Prostate gland (tissue), 2 donors: Measurements from ENCODE around the gene DNAH3. TPM values are rescaled to one million over a fixed set of nuclear protein-coding genes. Genes with fewer than 3 reads are reported as not detected.

Experiments
- DNase-seq: peaks from one replicate; pipeline ENCODE4 v3.0.0-alpha.2; 2019; ENCODE audit warnings: low spot score
- H3K27ac ChIP-seq, 2 donors: fragments of 200-600 bp; sonication (generic); 2 replicates each; pipeline ENCODE4 v1.5.1; 2017 to 2019
- H3K27me3 ChIP-seq: fragments of 200-600 bp; sonication (generic); replicated peaks from 2 replicates; pipeline ENCODE4 v1.5.1; 2019; ENCODE audit not compliant: insufficient read depth
- H3K36me3 ChIP-seq, 2 donors: fragments of 200-600 bp; sonication (generic); 1 replicate in 1 of 2; 2 replicates in 1 of 2; pipeline versions ENCODE4 v1.5.1 to v1.8.1; 2017 to 2019
- H3K4me1 ChIP-seq: fragments of 200-600 bp; sonication (generic); replicated peaks from 2 replicates; pipeline ENCODE4 v1.5.1; 2019
- H3K4me3 ChIP-seq, 2 donors: fragments of 200-600 bp; sonication (generic); 2 replicates each; pipeline ENCODE4 v1.5.1; 2017 to 2019
- H3K9me3 ChIP-seq: fragments of 200-600 bp; sonication (generic); 2 replicates; pipeline ENCODE4 v1.5.1; 2017
- CTCF ChIP-seq, 4 experiments: fragments of 200-600 bp in 2 of 4; fragments of 450-650 bp in 2 of 4; sonication (generic) in 2 of 4; IDR thresholded peaks; 1 replicate in 3 of 4; 2 replicates in 1 of 4; pipeline ENCODE4 v1.5.1; 2016 to 2019; ENCODE audit warnings: antibody characterized with exemption in 4 of 4, mild to moderate bottlenecking in 2 of 4, moderate library complexity in 2 of 4
- POLR2A ChIP-seq: fragments of 450-650 bp; IDR thresholded peaks from one replicate; pipeline ENCODE4 v1.6.1; 2016; ENCODE audit warnings: antibody characterized with exemption, mild to moderate bottlenecking
- POLR2AphosphoS5 ChIP-seq: sonication (generic); formaldehyde crosslinking; IDR thresholded peaks from one replicate; pipeline ENCODE4 v1.6.1; 2017; ENCODE audit warnings: antibody characterized with exemption
- WGBS: methylation state at CpG from one replicate; pipeline ENCODE4 v1.1.5; 2018; 5-methylcytosine and 5-hydroxymethylcytosine counted together
- intact Hi-C: fragments of 100-400 bp; cut with DNase I; formaldehyde crosslinking; loops from one replicate; pipeline ENCODE4 v1.14.2; 2022
- total RNA-seq, 2 donors: library from RNA; depleted of rRNA; stranded (reverse); fragments of >200 nt; gene quantifications; one replicate each; pipeline ENCODE4 v1.1.0, GENCODE V29; 2016

Gene DNAH3
- total RNA-seq, 2 donors from 2014 or later, result 0.09 to 8.0 TPM

- H3K27me3 ChIP-seq, result no peaks in the 10 kb centered on the region
- H3K27ac ChIP-seq, result no peak overlapping the region
- no peak overlapping the region for H3K4me3 ChIP-seq
- H3K4me1 ChIP-seq, result no peaks in the 10 kb centered on the region
- WGBS, result 46% methylated on average over 6 of the region's 6 CpGs
- H3K36me3 ChIP-seq, result no peaks in the 10 kb centered on the region
- no peak for TF ChIP-seq POLR2AphosphoS5
- TF ChIP-seq CTCF (IDR thresholded peaks at IDR 0.05), result peak in 3 of 4 experiments; percentile 69 to 70 (median 69)
- intact Hi-C loops, result loop anchor here (1.0 to 10.0 kb wide), 2 partner anchors 234 to 279 kb away; partner anchors contain the start of genes ERI2 and REXO5
- no peaks in the 10 kb centered on the region for H3K9me3 ChIP-seq
- peak; percentile 37 for DNase-seq
Measured at GRCh38 chr16:21083729-21084268, 66.8 kb downstream of the DNAH3 start.

- H3K9me3 ChIP-seq, result no peaks in the 10 kb centered on the region
- DNase-seq, result no peak
- no peaks in the 10 kb centered on the region for H3K27me3 ChIP-seq
- no peak for TF ChIP-seq POLR2A
- no peak for TF ChIP-seq POLR2AphosphoS5
- no peak for TF ChIP-seq CTCF (IDR thresholded peaks at IDR 0.05)
- no peaks in the 10 kb centered on the region for H3K36me3 ChIP-seq
- H3K4me3 ChIP-seq, result no peak overlapping the region
- no peaks in the 10 kb centered on the region for H3K4me1 ChIP-seq
- H3K27ac ChIP-seq, result no peak overlapping the region
- WGBS, result 58% methylated on average over 8 of the region's 8 CpGs
- intact Hi-C loops, result loop anchor here (10.0 kb wide), 1 partner anchor 277 kb away; the partner anchor contains the start of genes ERI2 and REXO5
Measured at GRCh38 chr16:21081329-21081728, 69.3 kb downstream of the DNAH3 start.

- intact Hi-C loops, result no loop called here
- Histone ChIP-seq H3K27me3 (no peaks in the 10 kb centered on the region), H3K9me3 (no peaks in the 10 kb centered on the region), H3K36me3 (no peaks in the 10 kb centered on the region), H3K4me1 (no peaks in the 10 kb centered on the region), H3K4me3 (no peak overlapping the region), H3K27ac (no peak overlapping the region)
- DNase-seq, result no peak
- TF ChIP-seq POLR2A, result no peak
- TF ChIP-seq CTCF (IDR thresholded peaks at IDR 0.05), result no peak
- TF ChIP-seq POLR2AphosphoS5, result no peak
Measured at GRCh38 chr16:21078563-21078962, 72.1 kb downstream of the DNAH3 start.

- TF ChIP-seq POLR2AphosphoS5 (no peak), CTCF (IDR thresholded peaks at IDR 0.05) (no peak), POLR2A (no peak)
- no peaks in the 10 kb centered on the region for H3K4me1 ChIP-seq
- no peaks in the 10 kb centered on the region for H3K27me3 ChIP-seq
- DNase-seq, result no peak
- no peaks in the 10 kb centered on the region for H3K9me3 ChIP-seq
- no peak overlapping the region for H3K27ac ChIP-seq
- H3K36me3 ChIP-seq, result no peaks in the 10 kb centered on the region
- intact Hi-C loops, result no loop called here
- H3K4me3 ChIP-seq, result no peak overlapping the region
- 28% methylated on average over 3 of the region's 3 CpGs for WGBS
Measured at GRCh38 chr16:21076186-21076883, 74.3 kb downstream of the DNAH3 start.

- Histone ChIP-seq H3K4me3 (no peak overlapping the region), H3K27me3 (no peaks in the 10 kb centered on the region), H3K9me3 (no peaks in the 10 kb centered on the region), H3K36me3 (no peaks in the 10 kb centered on the region), H3K27ac (no peak overlapping the region), H3K4me1 (no peaks in the 10 kb centered on the region)
- DNase-seq, result no peak
- WGBS, result 89% methylated on average over 7 of the region's 7 CpGs
- no peak for TF ChIP-seq CTCF (IDR thresholded peaks at IDR 0.05)
- no peak for TF ChIP-seq POLR2A
- TF ChIP-seq POLR2AphosphoS5, result no peak
- intact Hi-C loops, result no loop called here
Measured at GRCh38 chr16:21075252-21075651, 75.4 kb downstream of the DNAH3 start.
